ENCODE results near the gene IRX2. TPM values are rescaled to one million over a fixed set of nuclear protein-coding genes. Genes with fewer than 3 reads are reported as not detected.

Gene IRX2
- total RNA-seq, 2 experiments from 2014 or later, result not detected

DNA sequence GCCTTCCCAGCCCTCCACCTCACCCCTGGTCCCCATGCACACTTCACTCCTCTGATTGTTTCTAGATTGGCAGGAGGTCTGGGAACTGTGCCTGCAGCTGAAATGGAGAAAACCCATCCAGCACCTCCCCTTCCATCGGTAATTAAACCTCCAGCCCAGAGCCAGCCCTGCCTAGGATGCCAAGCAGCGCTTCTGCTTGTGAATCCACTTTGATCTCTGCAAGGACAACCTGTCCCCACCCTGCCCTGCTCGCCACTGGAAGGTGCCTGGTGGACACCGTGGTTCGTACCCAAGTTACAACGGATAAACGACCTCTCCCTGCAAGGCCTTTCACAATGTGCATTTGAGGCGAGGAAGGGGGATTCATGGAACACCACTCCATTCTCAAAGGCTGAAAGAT is 50.6 kb downstream of the IRX2 start:
- ChIA-PET CTCF (no interaction called here), POLR2A (interaction anchor here (0.7 kb wide), 1 partner anchor 9 kb away, joined by 3 read pairs; no protein-coding TSS in a partner anchor)
- no peaks in the 10 kb centered on the region for H3K36me3 Mint-ChIP-seq (ENCODE audit: low read depth)
- peaks cover 5% of the 10 kb centered on the region for H3K9me3 Mint-ChIP-seq
- H3K4me3 Mint-ChIP-seq, result no peak overlapping the region
- H3K4me1 Mint-ChIP-seq, result no peaks in the 10 kb centered on the region
- no peak for DNase-seq
- no peaks in the 10 kb centered on the region for H3K27me3 Mint-ChIP-seq
- H3K27ac Mint-ChIP-seq, result no peak overlapping the region

GRCh38 chr5:2699686-2700085 is 51.8 kb downstream of the IRX2 start:
- H3K4me3 Mint-ChIP-seq, result no peak overlapping the region
- no peaks in the 10 kb centered on the region for H3K4me1 Mint-ChIP-seq
- CTCF ChIA-PET, result no interaction called here
- H3K27ac Mint-ChIP-seq, result no peak overlapping the region
- H3K36me3 Mint-ChIP-seq (ENCODE audit: low read depth), result no peaks in the 10 kb centered on the region
- POLR2A ChIA-PET, result no interaction called here
- H3K9me3 Mint-ChIP-seq, result peaks cover 7% of the 10 kb centered on the region
- H3K27me3 Mint-ChIP-seq, result no peaks in the 10 kb centered on the region
- DNase-seq, result no peak

- peaks cover 7% of the 10 kb centered on the region for H3K9me3 Mint-ChIP-seq
- H3K4me1 Mint-ChIP-seq, result no peaks in the 10 kb centered on the region
- DNase-seq, result no peak
- H3K27me3 Mint-ChIP-seq, result no peaks in the 10 kb centered on the region
- ChIA-PET CTCF (no interaction called here), POLR2A (no interaction called here)
- H3K36me3 Mint-ChIP-seq (ENCODE audit: low read depth), result no peaks in the 10 kb centered on the region
- H3K4me3 Mint-ChIP-seq, result no peak overlapping the region
- no peak overlapping the region for H3K27ac Mint-ChIP-seq
These were observed 52.2 kb downstream of the IRX2 start for GRCh38 chr5:2699231-2699630.

GRCh38 chr5:2698581-2698980 is 52.9 kb downstream of the IRX2 start:
- peaks cover 7% of the 10 kb centered on the region for H3K9me3 Mint-ChIP-seq
- H3K27ac Mint-ChIP-seq, result no peak overlapping the region
- no peaks in the 10 kb centered on the region for H3K27me3 Mint-ChIP-seq
- no peak for DNase-seq
- no peaks in the 10 kb centered on the region for H3K4me1 Mint-ChIP-seq
- ChIA-PET CTCF (interaction anchor here (0.7 kb wide), 1 partner anchor 1511 kb away, joined by 3 read pairs; no protein-coding TSS in a partner anchor), POLR2A (no interaction called here)
- no peak overlapping the region for H3K4me3 Mint-ChIP-seq
- H3K36me3 Mint-ChIP-seq (ENCODE audit: low read depth), result no peaks in the 10 kb centered on the region

GRCh38 chr5:2697446-2698200 is 53.9 kb downstream of the IRX2 start:
- no peak for DNase-seq
- CTCF ChIA-PET, result interaction anchor here (0.7 kb wide), 1 partner anchor 1512 kb away, joined by 3 read pairs; no protein-coding TSS in a partner anchor
- no peak overlapping the region for H3K27ac Mint-ChIP-seq
- POLR2A ChIA-PET, result no interaction called here
- H3K9me3 Mint-ChIP-seq, result peaks cover 7% of the 10 kb centered on the region
- no peak overlapping the region for H3K4me3 Mint-ChIP-seq
- H3K36me3 Mint-ChIP-seq (ENCODE audit: low read depth), result no peaks in the 10 kb centered on the region
- H3K4me1 Mint-ChIP-seq, result no peaks in the 10 kb centered on the region
- H3K27me3 Mint-ChIP-seq, result no peaks in the 10 kb centered on the region

GRCh38 chr5:2697041-2697440 is 54.4 kb downstream of the IRX2 start:
- no peaks in the 10 kb centered on the region for H3K36me3 Mint-ChIP-seq (ENCODE audit: low read depth)
- H3K27me3 Mint-ChIP-seq, result no peaks in the 10 kb centered on the region
- POLR2A ChIA-PET, result no interaction called here
- peaks cover 7% of the 10 kb centered on the region for H3K9me3 Mint-ChIP-seq
- no peak overlapping the region for H3K27ac Mint-ChIP-seq
- H3K4me1 Mint-ChIP-seq, result no peaks in the 10 kb centered on the region
- CTCF ChIA-PET, result interaction anchor here (0.5 kb wide), 1 partner anchor 27 kb away, joined by 3 read pairs; no protein-coding TSS in a partner anchor
- no peak overlapping the region for H3K4me3 Mint-ChIP-seq
- no peak for DNase-seq

Measured in activated CD4-positive, alpha-beta T cell treated with anti-CD3 and anti-CD28 coated beads, Interleukin-2, amount 10 ng/mL, durations not matched to agents 7 days and 5 days (primary cell).